Measurements from ENCODE around the gene DRC1. TPM values are rescaled to one million over a fixed set of nuclear protein-coding genes. Genes with fewer than 3 reads are reported as not detected.
"Not testable (repeated sequence)": the region's sequence is repeated elsewhere in the genome, so short reads cannot be mapped to it uniquely, and the experiment has no call there.

DRC1 gene
- total RNA-seq, 2 donors from 2014 or later: not detected

- Mint-ChIP-seq H3K4me3 (no peak overlapping the region), H3K27ac (no peak overlapping the region), H3K4me1 (ENCODE audit: low read depth in 2 of 2) (no peaks in the 10 kb centered on the region), H3K9me3 (no peaks in the 10 kb centered on the region), H3K27me3 (peaks cover 0 to 3% of the 10 kb centered on the region in 2 donors), H3K36me3 (no peaks in the 10 kb centered on the region)
- no peak for DNase-seq (ENCODE audit: low spot score)
- no peak for ATAC-seq
Observed at GRCh38 chr2:26465266-26465925, 63.7 kb downstream of the DRC1 start.

DNA sequence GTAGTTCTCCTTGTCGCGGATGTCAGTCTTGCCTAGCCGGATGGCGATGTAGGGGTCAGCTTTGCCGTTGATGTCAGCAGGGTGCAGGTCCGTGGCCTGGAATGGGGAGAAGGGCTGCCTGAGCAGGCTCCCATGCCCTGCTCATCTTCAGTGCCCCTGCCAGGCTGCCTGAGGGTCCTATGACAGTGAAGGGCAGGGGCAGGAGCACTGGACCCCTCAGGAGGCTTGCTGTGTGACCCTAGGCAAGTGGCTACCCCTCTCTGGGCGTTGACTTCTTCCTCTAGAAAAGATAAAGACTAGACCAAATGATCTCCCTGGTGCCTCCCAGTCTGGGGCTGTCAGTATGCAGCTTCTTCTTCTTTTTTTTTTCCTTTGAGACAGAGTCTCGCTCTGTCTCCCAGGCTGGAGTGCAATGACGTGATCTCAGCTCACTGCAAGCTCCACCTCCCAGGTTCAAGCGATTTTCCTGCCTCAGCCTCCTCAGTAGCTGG, 64.3 kb downstream of the DRC1 start:
- Mint-ChIP-seq H3K9me3 (no peaks in the 10 kb centered on the region), H3K36me3 (no peaks in the 10 kb centered on the region), H3K27ac (no peak overlapping the region), H3K4me3 (no peak overlapping the region), H3K27me3 (peaks cover 0 to 3% of the 10 kb centered on the region in 2 donors), H3K4me1 (ENCODE audit: low read depth in 2 of 2) (no peaks in the 10 kb centered on the region)
- ATAC-seq (no peak), DNase-seq (ENCODE audit: low spot score) (no peak)

- no peaks in the 10 kb centered on the region for H3K4me1 Mint-ChIP-seq (ENCODE audit: low read depth in 2 of 2)
- H3K4me3 Mint-ChIP-seq: no peak overlapping the region
- no peaks in the 10 kb centered on the region for H3K36me3 Mint-ChIP-seq
- H3K27ac Mint-ChIP-seq: no peak overlapping the region
- DNase-seq (ENCODE audit: low spot score) (no peak), ATAC-seq (no peak)
- H3K9me3 Mint-ChIP-seq: no peaks in the 10 kb centered on the region
- peaks cover 0 to 3% of the 10 kb centered on the region in 2 donors for H3K27me3 Mint-ChIP-seq
Observed at GRCh38 chr2:26466662-26467310, 65.1 kb downstream of the DRC1 start.

DNA sequence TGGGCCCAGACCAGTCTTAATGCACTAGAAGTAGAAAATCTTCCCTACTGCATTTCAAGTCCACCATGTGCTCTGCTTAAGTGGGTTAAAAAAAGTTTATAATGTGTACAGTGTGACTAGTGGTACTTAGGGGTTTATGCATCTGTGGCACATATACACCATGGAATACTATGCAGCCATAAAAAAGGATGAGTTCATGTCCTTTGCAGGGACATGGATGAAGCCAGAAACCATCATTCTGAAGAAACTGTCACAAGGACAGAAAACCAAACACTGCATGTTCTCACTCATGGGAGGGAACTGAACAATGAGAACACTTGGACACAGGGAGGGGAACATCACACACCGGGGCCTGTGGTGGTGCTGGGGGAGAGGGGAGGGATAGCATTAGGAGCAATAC, 66.8 kb downstream of the DRC1 start:
- H3K36me3 Mint-ChIP-seq; H3K27ac Mint-ChIP-seq; DNase-seq (ENCODE audit: low spot score); H3K27me3 Mint-ChIP-seq; ATAC-seq; H3K9me3 Mint-ChIP-seq; H3K4me3 Mint-ChIP-seq; H3K4me1 Mint-ChIP-seq (ENCODE audit: low read depth in 2 of 2): not testable (repeated sequence)

- peaks cover 0 to 3% of the 10 kb centered on the region in 2 donors for H3K27me3 Mint-ChIP-seq
- no peaks in the 10 kb centered on the region for H3K36me3 Mint-ChIP-seq
- H3K9me3 Mint-ChIP-seq: no peaks in the 10 kb centered on the region
- ATAC-seq: no peak
- no peak overlapping the region for H3K4me3 Mint-ChIP-seq
- no peak for DNase-seq (ENCODE audit: low spot score)
- H3K27ac Mint-ChIP-seq: no peak overlapping the region
- H3K4me1 Mint-ChIP-seq (ENCODE audit: low read depth in 2 of 2): no peaks in the 10 kb centered on the region
Observed at GRCh38 chr2:26469092-26469710, 67.5 kb downstream of the DRC1 start.

DNA sequence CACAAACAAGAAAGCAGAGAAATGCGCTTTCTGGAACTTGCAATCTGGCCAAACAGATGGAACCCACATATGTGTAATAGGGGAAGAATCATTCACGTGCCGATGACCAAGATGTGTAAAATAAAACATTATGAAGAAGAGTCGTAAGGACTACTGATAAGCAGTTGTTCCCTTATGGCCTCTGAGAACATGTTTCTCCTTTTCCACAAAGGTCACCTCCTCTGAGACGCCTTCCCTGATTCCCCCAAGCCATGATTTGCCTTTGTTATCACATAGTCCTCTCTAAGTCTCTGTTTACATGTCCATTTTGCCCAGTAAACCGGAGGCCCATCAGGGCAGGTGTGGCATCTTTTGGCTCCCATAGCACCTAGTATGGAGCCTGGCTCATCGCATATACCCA, 68.2 kb downstream of the DRC1 start:
- ATAC-seq: no peak
- Mint-ChIP-seq H3K4me3 (no peak overlapping the region), H3K4me1 (ENCODE audit: low read depth in 2 of 2) (no peaks in the 10 kb centered on the region), H3K27me3 (peaks cover 0 to 3% of the 10 kb centered on the region in 2 donors), H3K36me3 (no peaks in the 10 kb centered on the region), H3K9me3 (no peaks in the 10 kb centered on the region), H3K27ac (no peak overlapping the region)
- no peak for DNase-seq (ENCODE audit: low spot score)

- Mint-ChIP-seq H3K4me1 (ENCODE audit: low read depth in 2 of 2) (no peaks in the 10 kb centered on the region), H3K4me3 (no peak overlapping the region), H3K36me3 (no peaks in the 10 kb centered on the region), H3K27me3 (peaks cover 0 to 3% of the 10 kb centered on the region in 2 donors), H3K9me3 (no peaks in the 10 kb centered on the region), H3K27ac (no peak overlapping the region)
- ATAC-seq: no peak
- DNase-seq (ENCODE audit: low spot score): no peak
Observed at GRCh38 chr2:26470601-26471260, 69.0 kb downstream of the DRC1 start.

DNA sequence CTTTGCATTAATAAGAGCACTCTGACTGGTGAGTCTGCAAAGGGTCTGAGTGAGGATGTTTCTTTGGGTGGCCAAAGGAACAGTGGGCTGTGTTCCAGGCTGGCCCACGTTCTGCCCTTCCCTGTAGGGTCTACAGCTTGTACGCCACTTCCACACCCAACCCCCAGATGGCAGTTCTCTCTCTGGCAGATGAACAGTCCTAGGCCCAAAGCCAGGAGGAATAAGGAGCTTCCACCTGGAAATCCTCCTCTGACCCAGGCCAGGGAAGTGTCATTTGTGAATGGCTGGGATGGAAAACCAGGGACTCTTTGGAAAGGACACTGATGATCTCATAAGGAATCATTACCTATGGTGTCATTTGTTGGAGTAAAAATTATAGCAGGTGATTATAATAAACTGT, 69.6 kb downstream of the DRC1 start:
- Mint-ChIP-seq H3K4me1 (ENCODE audit: low read depth in 2 of 2) (no peaks in the 10 kb centered on the region), H3K4me3 (no peak overlapping the region), H3K9me3 (no peaks in the 10 kb centered on the region), H3K36me3 (no peaks in the 10 kb centered on the region), H3K27ac (no peak overlapping the region), H3K27me3 (peaks cover 0 to 3% of the 10 kb centered on the region in 2 donors)
- DNase-seq (ENCODE audit: low spot score): no peak
- no peak for ATAC-seq

DNA sequence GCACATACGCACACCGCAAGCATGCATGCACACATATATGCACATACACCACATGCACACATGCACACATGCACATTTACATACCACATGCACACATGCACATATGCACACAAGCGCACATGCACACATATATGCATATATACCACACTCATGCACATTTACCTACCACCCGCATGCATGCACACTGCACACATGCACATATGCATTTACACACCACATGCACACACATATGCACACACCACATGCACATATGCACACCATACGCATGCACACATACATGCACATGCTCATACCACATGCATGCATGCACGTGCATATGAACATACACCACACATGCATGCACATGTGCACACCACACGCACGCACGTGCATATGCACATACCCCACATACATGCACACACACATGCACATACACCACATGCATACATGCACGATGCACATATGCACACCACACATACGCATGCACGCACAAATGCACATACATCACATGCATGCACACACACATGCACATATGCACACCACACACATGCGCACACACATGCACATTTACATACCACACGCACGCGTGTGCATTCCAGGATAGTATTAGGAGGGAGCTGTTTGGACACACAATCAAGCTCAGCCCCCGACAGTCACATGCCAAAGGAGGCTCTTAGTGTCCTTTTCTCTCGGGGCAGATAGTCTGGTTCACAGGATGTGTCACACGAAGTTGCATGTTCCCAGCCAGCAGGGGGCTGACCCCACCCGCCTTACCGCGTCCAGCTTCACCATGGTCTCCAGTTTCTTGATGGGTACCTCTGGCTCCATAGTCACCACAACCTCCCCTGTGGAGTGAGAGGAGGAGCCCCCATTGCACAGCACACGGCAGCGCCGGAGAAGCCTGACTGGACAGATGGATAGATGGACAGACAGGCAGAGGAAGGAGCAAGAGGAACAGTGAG, 70.3 kb downstream of the DRC1 start:
- no peaks in the 10 kb centered on the region for H3K36me3 Mint-ChIP-seq
- H3K4me3 Mint-ChIP-seq: no peak overlapping the region
- peaks cover 0 to 3% of the 10 kb centered on the region in 2 donors for H3K27me3 Mint-ChIP-seq
- no peaks in the 10 kb centered on the region for H3K9me3 Mint-ChIP-seq
- no peaks in the 10 kb centered on the region for H3K4me1 Mint-ChIP-seq (ENCODE audit: low read depth in 2 of 2)
- no peak for DNase-seq (ENCODE audit: low spot score)
- H3K27ac Mint-ChIP-seq: no peak overlapping the region
- ATAC-seq: no peak

- Mint-ChIP-seq H3K9me3 (no peaks in the 10 kb centered on the region), H3K4me1 (ENCODE audit: low read depth in 2 of 2) (peaks cover 4 to 5% of the 10 kb centered on the region in 2 donors), H3K27ac (no peak overlapping the region), H3K4me3 (no peak overlapping the region), H3K27me3 (peaks cover 0 to 6% of the 10 kb centered on the region in 2 donors), H3K36me3 (no peaks in the 10 kb centered on the region)
- DNase-seq (ENCODE audit: low spot score) (no peak), ATAC-seq (no peak)
Observed at GRCh38 chr2:26472821-26473655, 71.3 kb downstream of the DRC1 start.

GRCh38 chr2:26473796-26474195, 72.1 kb downstream of the DRC1 start:
- Mint-ChIP-seq H3K4me3 (no peak overlapping the region), H3K27me3 (peaks cover 0 to 6% of the 10 kb centered on the region in 2 donors), H3K36me3 (no peaks in the 10 kb centered on the region), H3K9me3 (no peaks in the 10 kb centered on the region), H3K27ac (no peak overlapping the region), H3K4me1 (ENCODE audit: low read depth in 2 of 2) (peaks cover 4 to 5% of the 10 kb centered on the region in 2 donors)
- no peak for ATAC-seq
- DNase-seq (ENCODE audit: low spot score): no peak

DNA sequence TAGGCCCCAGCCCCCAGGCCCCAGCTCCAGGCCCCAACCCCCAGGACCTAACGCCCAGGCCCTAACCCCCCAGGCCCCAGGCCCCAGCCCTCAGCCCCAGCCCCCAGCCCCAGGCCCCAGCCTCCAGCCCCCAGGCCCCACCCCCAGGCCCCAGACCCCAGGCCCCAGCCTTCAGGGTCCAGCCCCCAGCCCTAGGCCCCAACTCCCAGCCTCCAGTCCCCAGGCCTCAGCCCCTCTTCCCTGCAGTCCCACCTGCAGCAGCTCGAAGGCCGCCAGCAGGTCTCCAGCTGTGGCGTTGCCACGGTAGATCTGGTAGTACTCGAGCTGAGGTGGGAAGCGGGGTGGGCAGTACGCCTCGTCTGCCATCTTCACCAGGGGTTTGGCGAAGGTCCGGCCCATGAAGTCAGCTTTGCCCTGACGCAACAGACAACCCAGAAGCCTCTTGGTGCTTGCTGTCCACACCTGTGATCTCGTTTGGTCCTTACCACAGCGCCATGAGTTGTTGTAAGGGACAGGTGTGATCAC, 72.6 kb downstream of the DRC1 start:
- DNase-seq (ENCODE audit: low spot score) (no peak), ATAC-seq (no peak)
- Mint-ChIP-seq H3K9me3 (no peaks in the 10 kb centered on the region), H3K4me3 (no peak overlapping the region), H3K27ac (no peak overlapping the region), H3K4me1 (ENCODE audit: low read depth in 2 of 2) (peaks cover 4 to 5% of the 10 kb centered on the region in 2 donors), H3K36me3 (no peaks in the 10 kb centered on the region), H3K27me3 (peaks cover 0 to 6% of the 10 kb centered on the region in 2 donors)
